ENCODE measurements around the gene TP53BP1.

Gene TP53BP1

GRCh38 chr15:43441316-43441715 lies 51.6 kb downstream of the TP53BP1 start:
- H3K36me3 ChIP-seq (ENCODE audit: insufficient read depth, low read length) = peaks cover 30% of the 10 kb centered on the region
- H3K79me2 ChIP-seq (ENCODE audit: insufficient read depth, low read length) = no peaks in the 10 kb centered on the region
- H3K27ac ChIP-seq (ENCODE audit: low read depth, low read length, poor library complexity, severe bottlenecking) = peak overlapping the region; percentile 23
- H3K4me1 ChIP-seq (ENCODE audit: insufficient read depth, low read length, severe bottlenecking) = peaks cover 6% of the 10 kb centered on the region
- H3K27me3 ChIP-seq (ENCODE audit: insufficient read depth, low read length) = no peaks in the 10 kb centered on the region
- no peaks in the 10 kb centered on the region for H4K20me1 ChIP-seq (ENCODE audit: insufficient read depth, low read length)
- peaks cover 3% of the 10 kb centered on the region; the same call in 1 of the 2 replicates for H3F3A ChIP-seq (ENCODE audit: insufficient read depth, low read length)
- H3K4me3 ChIP-seq (ENCODE audit: low read depth, low read length, poor library complexity, severe bottlenecking) = no peak overlapping the region
- H3K4me2 ChIP-seq (ENCODE audit: low read length) = no peak overlapping the region
- TF ChIP-seq CTCF (IDR thresholded peaks at IDR 0.05; ENCODE audit: low read length) (no peak), EZH2 (IDR thresholded peaks at IDR 0.05; ENCODE audit: borderline replicate concordance, low read length) (no peak)
- no peaks in the 10 kb centered on the region for H3K9me3 ChIP-seq (ENCODE audit: low read length)
- H3K9ac ChIP-seq (ENCODE audit: low read length) = no peak overlapping the region
- no peak overlapping the region for H2AFZ ChIP-seq (ENCODE audit: low read length)
- no peaks in the 10 kb centered on the region for H3K9me2 ChIP-seq (ENCODE audit: low read depth, low read length)

- TF ChIP-seq EZH2 (IDR thresholded peaks at IDR 0.05; ENCODE audit: borderline replicate concordance, low read length) (no peak), CTCF (IDR thresholded peaks at IDR 0.05; ENCODE audit: low read length) (peak; percentile 44; the same call in 1 of the 2 replicates)
- H3K4me1 ChIP-seq (ENCODE audit: insufficient read depth, low read length, severe bottlenecking) = peaks cover 6% of the 10 kb centered on the region
- no peak overlapping the region for H2AFZ ChIP-seq (ENCODE audit: low read length)
- H3K79me2 ChIP-seq (ENCODE audit: insufficient read depth, low read length) = no peaks in the 10 kb centered on the region
- no peak overlapping the region for H3K9ac ChIP-seq (ENCODE audit: low read length)
- no peak overlapping the region for H3K4me2 ChIP-seq (ENCODE audit: low read length)
- H3K27ac ChIP-seq (ENCODE audit: low read depth, low read length, poor library complexity, severe bottlenecking) = peak overlapping the region; percentile 23
- H3K36me3 ChIP-seq (ENCODE audit: insufficient read depth, low read length) = peaks cover 30% of the 10 kb centered on the region
- H3K27me3 ChIP-seq (ENCODE audit: insufficient read depth, low read length) = no peaks in the 10 kb centered on the region
- H3K9me2 ChIP-seq (ENCODE audit: low read depth, low read length) = no peaks in the 10 kb centered on the region
- no peaks in the 10 kb centered on the region for H4K20me1 ChIP-seq (ENCODE audit: insufficient read depth, low read length)
- H3K9me3 ChIP-seq (ENCODE audit: low read length) = no peaks in the 10 kb centered on the region
- H3K4me3 ChIP-seq (ENCODE audit: low read depth, low read length, poor library complexity, severe bottlenecking) = no peak overlapping the region
- peaks cover 3% of the 10 kb centered on the region; the same call in 1 of the 2 replicates for H3F3A ChIP-seq (ENCODE audit: insufficient read depth, low read length)
Measured at GRCh38 chr15:43440721-43441281, 52.2 kb downstream of the TP53BP1 start.

GRCh38 chr15:43439268-43439667 lies 53.7 kb downstream of the TP53BP1 start:
- Histone ChIP-seq H3K9ac (ENCODE audit: low read length) (no peak overlapping the region), H3K27ac (ENCODE audit: low read depth, low read length, poor library complexity, severe bottlenecking) (no peak overlapping the region), H3F3A (ENCODE audit: insufficient read depth, low read length) (peaks cover 3% of the 10 kb centered on the region; the same call in 1 of the 2 replicates), H4K20me1 (ENCODE audit: insufficient read depth, low read length) (no peaks in the 10 kb centered on the region), H2AFZ (ENCODE audit: low read length) (no peak overlapping the region), H3K27me3 (ENCODE audit: insufficient read depth, low read length) (no peaks in the 10 kb centered on the region), H3K4me2 (ENCODE audit: low read length) (no peak overlapping the region), H3K9me2 (ENCODE audit: low read depth, low read length) (no peaks in the 10 kb centered on the region), H3K36me3 (ENCODE audit: insufficient read depth, low read length) (peaks cover 21% of the 10 kb centered on the region), H3K79me2 (ENCODE audit: insufficient read depth, low read length) (no peaks in the 10 kb centered on the region), H3K9me3 (ENCODE audit: low read length) (no peaks in the 10 kb centered on the region), H3K4me1 (ENCODE audit: insufficient read depth, low read length, severe bottlenecking) (peaks cover 6% of the 10 kb centered on the region), H3K4me3 (ENCODE audit: low read depth, low read length, poor library complexity, severe bottlenecking) (no peak overlapping the region)
- TF ChIP-seq CTCF (IDR thresholded peaks at IDR 0.05; ENCODE audit: low read length) = no peak
- TF ChIP-seq EZH2 (IDR thresholded peaks at IDR 0.05; ENCODE audit: borderline replicate concordance, low read length) = no peak

Measured in OCI-LY1 (cell line).